OCI-LY3 (cell line): ENCODE measurements around the gene ARHGEF26.

Experiments
- H2AFZ ChIP-seq: fragments of 200-600, 300-600 bp; shearing (Covaris generic); 2 replicates; pipeline ENCODE4 v1.6.0; 2014; ENCODE audit warnings: antibody characterized with exemption, low read depth, low read length
- H3K27ac ChIP-seq: fragments of 200-600, 300-600 bp; sonication (generic); 2 replicates; pipeline ENCODE4 v1.5.1; 2014; ENCODE audit warnings: mild to moderate bottlenecking, low read length, moderate library complexity, mixed read lengths
- H3K27me3 ChIP-seq: fragments of 200-600, 300-600 bp; sonication (generic); 2 replicates; pipeline ENCODE4 v1.6.1; 2014; ENCODE audit warnings: low read depth, low read length, mixed read lengths
- H3K36me3 ChIP-seq: fragments of 200-600, 300-600 bp; sonication (generic); replicated peaks from 2 replicates; pipeline ENCODE3; 2014; ENCODE audit warnings: low read depth, low read length, mixed read lengths
- H3K4me1 ChIP-seq: fragments of 300-600, 200-600 bp; sonication (generic); 2 replicates; pipeline ENCODE4 v1.6.1; 2014; ENCODE audit warnings: low read length, mixed read lengths
- H3K4me2 ChIP-seq: fragments of 200-600, 300-600 bp; sonication (generic); 2 replicates; pipeline ENCODE4 v1.6.1; 2014; ENCODE audit warnings: low read length, mixed read lengths
- H3K4me3 ChIP-seq: fragments of 300-600, 200-600 bp; sonication (generic); 2 replicates; pipeline ENCODE4 v1.5.1; 2014; ENCODE audit warnings: antibody characterized with exemption, mild to moderate bottlenecking, low read length, moderate library complexity
- H3K79me2 ChIP-seq: fragments of 300-600, 200-600 bp; shearing (Covaris generic); 2 replicates; pipeline ENCODE4 v1.6.1; 2014; ENCODE audit warnings: mild to moderate bottlenecking, low read length, mixed read lengths
- H3K9ac ChIP-seq: fragments of 300-600, 200-600 bp; shearing (Covaris generic); 2 replicates; pipeline ENCODE4 v1.6.0; 2014; ENCODE audit warnings: mild to moderate bottlenecking, low read length, moderate library complexity
- H3K9me3 ChIP-seq: fragments of 200-600, 300-600 bp; shearing (Covaris generic); 2 replicates; pipeline ENCODE4 v1.6.1; 2014; ENCODE audit warnings: low read length, mixed read lengths; ENCODE audit not compliant: insufficient read depth
- H4K20me1 ChIP-seq: fragments of 200-600, 300-600 bp; sonication (generic); 2 replicates; pipeline ENCODE4 v1.6.1; 2016; ENCODE audit warnings: low read length, mixed read lengths; ENCODE audit not compliant: insufficient read depth
- EZH2phosphoT487 ChIP-seq: fragments of 200-600 bp; shearing (Covaris generic); IDR thresholded peaks from 2 replicates; pipeline ENCODE4 v1.6.1; 2018; ENCODE audit warnings: antibody characterized with exemption, mixed run types, low read depth
- TF ChIP-seq, protein P1 (sequence below): fragments of 200-600, 300-600 bp; sonication (generic); IDR thresholded peaks from 2 replicates; pipeline ENCODE4 v1.5.1; 2014; ENCODE audit warnings: antibody characterized with exemption, low read length, low read depth

ARHGEF26 gene

DNA sequence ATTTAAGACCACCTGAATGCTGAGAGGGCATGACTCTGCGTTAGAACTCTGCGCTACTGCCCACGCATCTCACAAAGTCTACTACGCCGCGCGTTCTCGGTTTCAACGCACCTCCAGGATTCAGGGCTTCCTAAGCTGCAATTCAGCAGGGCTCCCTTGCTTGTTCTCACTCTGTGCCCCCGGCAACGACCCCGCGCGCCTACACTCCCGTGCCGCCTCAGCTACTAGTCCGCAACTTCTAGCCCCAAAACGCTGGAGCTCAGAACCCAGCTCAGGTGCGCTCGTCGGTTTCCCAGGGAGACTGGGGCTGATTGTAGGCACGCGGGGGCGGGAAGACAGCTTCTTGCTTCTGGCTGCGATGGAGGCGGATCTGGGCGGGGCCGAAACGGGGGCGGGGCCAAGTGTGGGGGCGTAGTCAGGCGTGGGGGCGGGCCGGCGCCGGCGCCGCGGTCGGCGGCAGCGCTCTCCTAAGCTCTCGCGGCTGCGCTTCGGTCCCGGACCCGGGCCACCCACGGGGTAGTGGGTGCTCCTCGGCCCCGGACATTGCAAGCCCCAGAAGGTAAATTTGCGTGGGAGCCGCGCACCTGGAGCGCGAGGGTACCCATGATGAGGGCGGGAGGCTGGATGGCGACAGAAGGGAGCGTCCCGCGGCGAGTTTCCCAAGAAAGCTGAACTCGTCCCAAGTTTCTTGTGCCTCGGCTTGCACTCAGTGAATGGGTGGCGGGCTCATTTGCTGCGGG is at the start of gene ARHGEF26:
Gene ARHGEF26 (plus strand): TSS at position 430 of the 740 bp plus-strand sequence. CDS start 603 bp downstream, outside the sequence.
- H3K27ac ChIP-seq, result no peak within 1 kb of the TSS
- peak within 1 kb of the TSS; percentile 98 for H2AFZ ChIP-seq
- TF ChIP-seq EZH2phosphoT487, result no peak
- TF ChIP-seq, protein P1, sequence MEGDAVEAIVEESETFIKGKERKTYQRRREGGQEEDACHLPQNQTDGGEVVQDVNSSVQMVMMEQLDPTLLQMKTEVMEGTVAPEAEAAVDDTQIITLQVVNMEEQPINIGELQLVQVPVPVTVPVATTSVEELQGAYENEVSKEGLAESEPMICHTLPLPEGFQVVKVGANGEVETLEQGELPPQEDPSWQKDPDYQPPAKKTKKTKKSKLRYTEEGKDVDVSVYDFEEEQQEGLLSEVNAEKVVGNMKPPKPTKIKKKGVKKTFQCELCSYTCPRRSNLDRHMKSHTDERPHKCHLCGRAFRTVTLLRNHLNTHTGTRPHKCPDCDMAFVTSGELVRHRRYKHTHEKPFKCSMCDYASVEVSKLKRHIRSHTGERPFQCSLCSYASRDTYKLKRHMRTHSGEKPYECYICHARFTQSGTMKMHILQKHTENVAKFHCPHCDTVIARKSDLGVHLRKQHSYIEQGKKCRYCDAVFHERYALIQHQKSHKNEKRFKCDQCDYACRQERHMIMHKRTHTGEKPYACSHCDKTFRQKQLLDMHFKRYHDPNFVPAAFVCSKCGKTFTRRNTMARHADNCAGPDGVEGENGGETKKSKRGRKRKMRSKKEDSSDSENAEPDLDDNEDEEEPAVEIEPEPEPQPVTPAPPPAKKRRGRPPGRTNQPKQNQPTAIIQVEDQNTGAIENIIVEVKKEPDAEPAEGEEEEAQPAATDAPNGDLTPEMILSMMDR, result no peak
- peak within 1 kb of the TSS; percentile 93 for H3K4me3 ChIP-seq
- H4K20me1 ChIP-seq, result no peaks in the 10 kb centered on the region
- peaks cover 8% of the 10 kb centered on the region; the same call in 1 of the 2 replicates for H3K27me3 ChIP-seq
- H3K36me3 ChIP-seq, result no peaks in the 10 kb centered on the region
- H3K9ac ChIP-seq, result peak within 1 kb of the TSS; percentile 75
- no peaks in the 10 kb centered on the region for H3K9me3 ChIP-seq
- H3K4me1 ChIP-seq, result peaks cover 44% of the 10 kb centered on the region
- H3K79me2 ChIP-seq, result no peaks in the 10 kb centered on the region
- peak within 1 kb of the TSS; percentile 88 for H3K4me2 ChIP-seq

DNA sequence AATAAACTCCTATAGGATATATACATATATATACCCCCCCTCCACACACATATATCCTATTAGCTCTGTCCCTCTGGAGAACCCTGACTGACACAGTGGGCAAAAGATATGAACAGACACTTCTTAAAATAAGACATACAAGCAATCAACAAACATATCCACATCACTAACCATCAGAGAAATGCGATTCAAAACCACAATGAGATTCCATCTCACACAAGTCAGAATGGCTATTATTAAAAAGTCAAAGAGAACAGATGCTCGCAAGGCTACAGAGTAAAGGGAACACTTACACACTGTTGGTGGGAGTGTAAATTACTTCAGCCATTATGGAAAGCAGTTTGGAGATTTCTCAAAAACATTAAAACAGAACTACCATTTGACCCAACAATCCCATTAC is 46.2 kb upstream of the ARHGEF26 start:
- no peaks in the 10 kb centered on the region for H4K20me1 ChIP-seq
- no peak overlapping the region for H3K4me2 ChIP-seq
- no peak overlapping the region for H2AFZ ChIP-seq
- H3K4me3 ChIP-seq, result no peak overlapping the region
- H3K27me3 ChIP-seq, result no peaks in the 10 kb centered on the region
- H3K79me2 ChIP-seq, result no peaks in the 10 kb centered on the region
- H3K27ac ChIP-seq, result no peak overlapping the region
- H3K9ac ChIP-seq, result no peak overlapping the region
- no peaks in the 10 kb centered on the region for H3K4me1 ChIP-seq
- TF ChIP-seq, protein P1, result no peak
- TF ChIP-seq EZH2phosphoT487, result no peak
- H3K9me3 ChIP-seq, result no peaks in the 10 kb centered on the region
- H3K36me3 ChIP-seq, result no peaks in the 10 kb centered on the region

DNA sequence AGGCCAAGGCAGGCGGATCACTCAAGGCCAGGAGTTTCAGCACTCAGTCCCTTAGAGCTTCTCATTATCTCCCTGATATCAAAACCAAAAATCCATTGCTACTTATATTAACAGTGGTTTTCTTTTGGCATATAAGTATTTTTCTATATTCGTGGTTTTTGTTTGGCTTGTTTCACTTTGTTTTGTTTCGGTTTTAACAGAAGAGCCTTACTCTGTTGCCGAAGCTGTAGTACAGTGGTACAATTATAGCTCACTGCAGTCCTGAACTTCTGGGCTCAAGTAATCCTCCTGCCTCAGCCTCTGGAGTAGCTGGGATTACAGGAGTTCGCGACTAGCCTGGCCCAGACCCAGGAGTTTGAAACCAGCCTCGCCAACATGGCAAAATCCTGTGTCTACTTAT is 42.5 kb upstream of the ARHGEF26 start:
- TF ChIP-seq EZH2phosphoT487, result no peak
- TF ChIP-seq, protein P1, result no peak
- no peak overlapping the region for H2AFZ ChIP-seq

DNA sequence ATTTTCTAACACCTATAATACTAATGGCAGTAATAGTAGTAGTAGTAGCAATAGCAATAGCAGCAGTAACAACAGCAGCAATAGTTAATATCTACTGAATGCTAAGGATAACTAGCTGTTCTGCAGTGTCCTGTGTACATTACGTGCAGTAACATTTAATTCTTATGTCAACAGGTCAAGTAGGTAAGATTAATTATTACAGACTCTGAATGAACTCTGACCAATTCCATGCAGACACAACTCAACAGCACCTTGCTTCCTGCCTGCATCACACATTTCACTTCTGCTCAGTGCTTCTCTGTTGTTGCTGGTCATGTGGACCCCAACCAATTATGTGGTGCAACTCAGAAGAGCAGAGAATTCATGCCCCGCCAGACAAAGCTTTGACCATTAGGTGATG is 39.9 kb upstream of the ARHGEF26 start:
- no peak overlapping the region for H3K4me2 ChIP-seq
- no peak overlapping the region for H2AFZ ChIP-seq
- H4K20me1 ChIP-seq, result no peaks in the 10 kb centered on the region
- no peak overlapping the region for H3K9ac ChIP-seq
- TF ChIP-seq, protein P1, result no peak
- TF ChIP-seq EZH2phosphoT487, result no peak
- H3K9me3 ChIP-seq, result no peaks in the 10 kb centered on the region
- H3K27ac ChIP-seq, result no peak overlapping the region
- H3K36me3 ChIP-seq, result no peaks in the 10 kb centered on the region
- H3K79me2 ChIP-seq, result no peaks in the 10 kb centered on the region
- H3K4me1 ChIP-seq, result no peaks in the 10 kb centered on the region
- no peak overlapping the region for H3K4me3 ChIP-seq
- H3K27me3 ChIP-seq, result no peaks in the 10 kb centered on the region

More for the DNA sequence above, 42.5 kb upstream of the ARHGEF26 start:
- H3K9me3 ChIP-seq, result no peaks in the 10 kb centered on the region
- H3K79me2 ChIP-seq, result no peaks in the 10 kb centered on the region
- H3K4me3 ChIP-seq, result no peak overlapping the region
- no peak overlapping the region for H3K4me2 ChIP-seq
- H3K4me1 ChIP-seq, result no peaks in the 10 kb centered on the region
- no peak overlapping the region for H3K27ac ChIP-seq
- H3K9ac ChIP-seq, result no peak overlapping the region
- H3K36me3 ChIP-seq, result no peaks in the 10 kb centered on the region
- no peaks in the 10 kb centered on the region for H4K20me1 ChIP-seq
- no peaks in the 10 kb centered on the region for H3K27me3 ChIP-seq
